ENCODE measurements around the gene OR5D18. TPM values are rescaled to one million over a fixed set of nuclear protein-coding genes. Genes with fewer than 3 reads are reported as not detected.

The OR5D18 gene
- not detected in 5 replicates for total RNA-seq (2022; extraction: Qiagen RNA extraction)

GRCh38 chr11:55819330-55819729, at the start of gene OR5D18:
Gene OR5D18 (plus strand): TSS chr11:55819630. CDS start chr11:55819630, 0 bp downstream.

GRCh38 chr11:55773138-55773537, 46.3 kb upstream of the OR5D18 start, which contains the start of gene OR5D13:
Gene OR5D13 (plus strand): TSS chr11:55773438. CDS start chr11:55773438, 0 bp downstream.

GRCh38 chr11:55795256-55795655, 24.2 kb upstream of the OR5D18 start, which contains the start of gene OR5D14:
Gene OR5D14 (plus strand): TSS chr11:55795556. CDS start chr11:55795556, 0 bp downstream.

GRCh38 chr11:55811067-55811466, 8.4 kb upstream of the OR5D18 start, which contains the start of gene OR5L1:
Gene OR5L1 (plus strand): TSS chr11:55811367. CDS start chr11:55811467, 100 bp downstream.

GRCh38 chr11:55826919-55827318, 7.5 kb downstream of the OR5D18 start, which contains the start of gene OR5L2:
Gene OR5L2 (plus strand): TSS chr11:55827219. CDS start chr11:55827219, 0 bp downstream.

GRCh38 chr11:55838452-55838851, 19.0 kb downstream of the OR5D18 start, which contains the start of gene OR5D16:
Gene OR5D16 (plus strand): TSS chr11:55838752. CDS start chr11:55838752, 0 bp downstream.

Other genes with a start within 250 kb of the OR5D18 start
- not detected in 5 replicates for gene OR4C16, start 247.5 kb upstream of the OR5D18 start, total RNA-seq (2022; extraction: Qiagen RNA extraction)
- gene OR4C11, start 212.0 kb upstream of the OR5D18 start, total RNA-seq (2022; extraction: Qiagen RNA extraction), result not detected in 5 replicates
- gene OR4P4, start 184.5 kb upstream of the OR5D18 start, total RNA-seq (2022; extraction: Qiagen RNA extraction), result not detected in 5 replicates
- not detected in 5 replicates for gene OR4S2, start 171.3 kb upstream of the OR5D18 start, total RNA-seq (2022; extraction: Qiagen RNA extraction)
- gene OR4C6, start 157.4 kb upstream of the OR5D18 start, total RNA-seq (2022; extraction: Qiagen RNA extraction), result not detected in 5 replicates
- not detected in 5 replicates for gene OR5D13, start 46.2 kb upstream of the OR5D18 start, total RNA-seq (2022; extraction: Qiagen RNA extraction)
- not detected in 5 replicates for gene OR5D14, start 24.1 kb upstream of the OR5D18 start, total RNA-seq (2022; extraction: Qiagen RNA extraction)
- not detected in 5 replicates for gene OR5L1, start 8.3 kb upstream of the OR5D18 start, total RNA-seq (2022; extraction: Qiagen RNA extraction)
- not detected in 5 replicates for gene OR5L2, start 7.6 kb downstream of the OR5D18 start, total RNA-seq (2022; extraction: Qiagen RNA extraction)
- not detected in 5 replicates for gene OR5D16, start 19.1 kb downstream of the OR5D18 start, total RNA-seq (2022; extraction: Qiagen RNA extraction)
- not detected in 5 replicates for gene TRIM51, start 63.7 kb downstream of the OR5D18 start, total RNA-seq (2022; extraction: Qiagen RNA extraction)
- gene OR5W2, start 95.0 kb downstream of the OR5D18 start, total RNA-seq (2022; extraction: Qiagen RNA extraction), result not detected in 5 replicates
- gene OR5I1, start 116.8 kb downstream of the OR5D18 start, total RNA-seq (2022; extraction: Qiagen RNA extraction), result not detected in 5 replicates
- gene OR10AG1, start 150.3 kb downstream of the OR5D18 start, total RNA-seq (2022; extraction: Qiagen RNA extraction), result not detected in 5 replicates
- not detected in 5 replicates for gene OR5F1, start 175.0 kb downstream of the OR5D18 start, total RNA-seq (2022; extraction: Qiagen RNA extraction)
- not detected in 5 replicates for gene OR5AS1, start 208.0 kb downstream of the OR5D18 start, total RNA-seq (2022; extraction: Qiagen RNA extraction)

Measured in A549 treated with CORT108297 at 1 μM for 4 hours (cell line).